DMS53 (cell line): ENCODE data around the gene USP54.

Experiments
- DNase-seq: peaks from one replicate; lab custom pipeline; 2025; lab: John Stamatoyannopoulos, UW

Gene USP54

GRCh38 chr10:73519336-73519735 is 71.8 kb downstream of the USP54 start:
- no peak for DNase-seq

- DNase-seq, result peak; percentile 35
Observed at GRCh38 chr10:73517166-73517888, 73.8 kb downstream of the USP54 start.

- DNase-seq, result no peak
Observed at GRCh38 chr10:73512207-73512743, 78.9 kb downstream of the USP54 start.

- no peak for DNase-seq
Observed at GRCh38 chr10:73509695-73510094, 81.4 kb downstream of the USP54 start.

- DNase-seq, result no peak
Observed at GRCh38 chr10:73506491-73506890, 84.7 kb downstream of the USP54 start.

GRCh38 chr10:73506074-73506473 is 85.1 kb downstream of the USP54 start:
- no peak for DNase-seq

GRCh38 chr10:73503037-73503436 is 88.1 kb downstream of the USP54 start:
- no peak for DNase-seq

- no peak for DNase-seq
Observed at GRCh38 chr10:73501651-73502050, 89.5 kb downstream of the USP54 start.

GRCh38 chr10:73497623-73498022 is 93.5 kb downstream of the USP54 start:
- no peak for DNase-seq

- DNase-seq, result peak; percentile 96
Observed at GRCh38 chr10:73495884-73496674, 95.1 kb downstream of the USP54 start, which contains the start of gene PPP3CB. TSS of gene PPP3CB (minus strand) at chr10:73496024. CDS start at chr10:73495889, 135 bp downstream.

- peak; percentile 96 for DNase-seq
Observed at GRCh38 chr10:73495226-73495883, 95.8 kb downstream of the USP54 start.

GRCh38 chr10:73494877-73495225 is 96.3 kb downstream of the USP54 start:
- DNase-seq, result no peak

GRCh38 chr10:73494213-73494612 is 96.9 kb downstream of the USP54 start:
- no peak for DNase-seq

- no peak for DNase-seq
Observed at GRCh38 chr10:73493781-73494180, 97.4 kb downstream of the USP54 start.

GRCh38 chr10:73486601-73487000 is 104.5 kb downstream of the USP54 start:
- DNase-seq, result no peak

- DNase-seq, result no peak
Observed at GRCh38 chr10:73485320-73485719, 105.8 kb downstream of the USP54 start.

GRCh38 chr10:73480158-73480557 is 111.0 kb downstream of the USP54 start:
- no peak for DNase-seq

GRCh38 chr10:73478636-73479035 is 112.5 kb downstream of the USP54 start:
- DNase-seq, result no peak

GRCh38 chr10:73471226-73471625 is 119.9 kb downstream of the USP54 start:
- no peak for DNase-seq

- DNase-seq, result no peak
Observed at GRCh38 chr10:73469579-73469978, 121.6 kb downstream of the USP54 start.

GRCh38 chr10:73467206-73467605 is 123.9 kb downstream of the USP54 start:
- DNase-seq, result no peak

GRCh38 chr10:73465978-73466726 is 125.0 kb downstream of the USP54 start:
- DNase-seq, result no peak
